HCT116 (cell line): ENCODE measurements around the gene MEX3B. TPM values are rescaled to one million over a fixed set of nuclear protein-coding genes. Genes with fewer than 3 reads are reported as not detected.

Source experiments
- ATAC-seq: fragments of 200-7000 bp; cut with Tn5 transposase; 2 replicates; pipeline ENCODE4 v1.9.1; 2020; ENCODE audit warnings: mild to moderate bottlenecking, moderate library complexity
- BruUV-seq: library from RNA; stranded (reverse); fragments of 400-500 nt; replicated peaks from 2 replicates; lab custom pipeline; 2021; lab: Mats Ljungman, UMichigan
- CTCF ChIA-PET: fragments of 300-600 bp; sonication (Branson Sonifier 250); formaldehyde crosslinking; loops from one replicate; lab custom pipeline; 2021; ENCODE audit warnings: antibody characterized with exemption; lab: Charles Lee
- POLR2A ChIA-PET: fragments of 300-600, 350-600 bp; sonication (Branson Sonifier 250); formaldehyde crosslinking; loops from one replicate; lab custom pipeline; 2021; ENCODE audit warnings: antibody characterized with exemption; lab: Charles Lee
- RAD21 ChIA-PET, 2 experiments: fragments of 300-600 bp; sonication (Branson Sonifier 250); formaldehyde crosslinking; loops; one replicate each; lab custom pipeline; 2023; ENCODE audit warnings: low total read pairs in 2 of 2; ENCODE audit not compliant: uncharacterized antibody in 2 of 2, unreplicated experiment in 2 of 2, low non-redundant PET in 1 of 2; lab: Charles Lee
- DNase-seq: peaks from one replicate; pipeline ENCODE4 v3.0.0-alpha.2; 2010; ENCODE audit warnings: low read depth, low spot score
- H2AFZ ChIP-seq: fragments of 200-600 bp; shearing (Covaris generic), sonication (generic); 2 replicates; pipeline ENCODE4 v1.6.1; 2017; ENCODE audit warnings: low read depth, mixed run types, mixed read lengths, antibody characterized with exemption, low read length; ENCODE audit not compliant: poor library complexity, severe bottlenecking
- H3K27ac ChIP-seq: 2 replicates; pipeline ENCODE4 v1.5.1; 2012; ENCODE audit warnings: low read depth, low read length
- H3K27me3 ChIP-seq: fragments of 200-600 bp; sonication (generic); 2 replicates; pipeline ENCODE4 v1.6.1; 2016; ENCODE audit warnings: mixed run types, low read length, mixed read lengths; ENCODE audit not compliant: insufficient read depth
- H3K36me3 ChIP-seq, 2 experiments: fragments of 200-500 bp in 1 of 2; fragments of 200-600 bp in 1 of 2; sonication (Bioruptor generic) in 1 of 2; sonication (generic) in 1 of 2; 2 replicates each; pipeline versions ENCODE4 v1.5.1 to v1.6.1; 2014 to 2016; ENCODE audit warnings: low read length in 2 of 2, inconsistent platforms in 1 of 2, mixed read lengths in 1 of 2, mixed run types in 1 of 2; ENCODE audit not compliant: insufficient read depth in 2 of 2, control insufficient read depth in 1 of 2
- H3K4me1 ChIP-seq, 2 experiments: fragments of 200-600 bp in 1 of 2; sonication (generic) in 1 of 2; 2 replicates each; pipeline versions ENCODE4 v1.5.1 to v1.6.1; 2012 to 2017; ENCODE audit warnings: low read length in 2 of 2, inconsistent platforms in 1 of 2, mild to moderate bottlenecking in 1 of 2, mixed read lengths in 1 of 2, mixed run types in 1 of 2, moderate library complexity in 1 of 2; ENCODE audit not compliant: insufficient read depth in 2 of 2, control insufficient read depth in 1 of 2
- H3K4me2 ChIP-seq: fragments of 200-600 bp; sonication (generic); 2 replicates; pipeline ENCODE4 v1.6.1; 2017; ENCODE audit warnings: mixed run types, low read length, mixed read lengths
- H3K4me3 ChIP-seq, 2 experiments: fragments of 200-600 bp in 1 of 2; sonication (generic) in 1 of 2; replicated peaks in 1 of 2; 2 replicates each; pipeline ENCODE4 v1.5.1; 2011 to 2016; ENCODE audit warnings: low read length in 2 of 2, control low read depth in 1 of 2, low read depth in 1 of 2, mild to moderate bottlenecking in 1 of 2, mixed read lengths in 1 of 2, mixed run types in 1 of 2
- H3K79me2 ChIP-seq: fragments of 200-600 bp; sonication (generic); 2 replicates; pipeline ENCODE4 v1.6.1; 2017; ENCODE audit warnings: mild to moderate bottlenecking, mixed run types, low read length, moderate library complexity, mixed read lengths; ENCODE audit not compliant: insufficient read depth
- H3K9ac ChIP-seq: fragments of 200-600 bp; sonication (generic); 2 replicates; pipeline ENCODE4 v1.6.1; 2016; ENCODE audit warnings: low read length, mixed read lengths
- H3K9me2 ChIP-seq: fragments of 200-600 bp; sonication (generic), shearing (Covaris generic); 2 replicates; pipeline ENCODE4 v1.6.1; 2017; ENCODE audit warnings: mixed run types, mild to moderate bottlenecking, moderate library complexity; ENCODE audit not compliant: insufficient read depth
- H3K9me3 ChIP-seq, 2 experiments: fragments of 200-500 bp in 1 of 2; fragments of 200-600 bp in 1 of 2; sonication (Bioruptor generic) in 1 of 2; sonication (generic) in 1 of 2; 2 replicates each; pipeline ENCODE4 v1.6.1; 2014 to 2017; ENCODE audit warnings: low read length in 2 of 2, mixed read lengths in 2 of 2, inconsistent platforms in 1 of 2, low read depth in 1 of 2, mild to moderate bottlenecking in 1 of 2, mixed run types in 1 of 2, moderate library complexity in 1 of 2; ENCODE audit not compliant: control insufficient read depth in 1 of 2, insufficient read depth in 1 of 2
- H4K20me1 ChIP-seq: fragments of 200-600 bp; sonication (generic), shearing (Covaris generic); 2 replicates; pipeline ENCODE4 v1.6.1; 2017; ENCODE audit warnings: mixed run types, mild to moderate bottlenecking, moderate library complexity; ENCODE audit not compliant: insufficient read depth
- CBX3 ChIP-seq: IDR thresholded peaks from 2 replicates; pipeline ENCODE4 v1.6.1; 2012; ENCODE audit warnings: low read depth
- CEBPB ChIP-seq: IDR thresholded peaks from 2 replicates; pipeline ENCODE4 v1.6.1; 2012; ENCODE audit warnings: low read depth
- EGR1 ChIP-seq: IDR thresholded peaks from 2 replicates; pipeline ENCODE4 v1.6.1; 2012; ENCODE audit warnings: low read depth
- ELF1 ChIP-seq: IDR thresholded peaks from 2 replicates; pipeline ENCODE4 v1.6.1; 2012; ENCODE audit warnings: low read depth, borderline replicate concordance
- EZH2 ChIP-seq: fragments of 200-600 bp; sonication (generic); IDR thresholded peaks from 2 replicates; pipeline ENCODE4 v1.6.1; 2017; ENCODE audit warnings: antibody characterized with exemption, mixed run types
- FOSL1 ChIP-seq: IDR thresholded peaks from 2 replicates; pipeline ENCODE4 v1.6.1; 2012; ENCODE audit warnings: low read depth
- JUND ChIP-seq: IDR thresholded peaks from 2 replicates; pipeline ENCODE4 v1.6.1; 2012
- POLR2A ChIP-seq: IDR thresholded peaks from 2 replicates; pipeline ENCODE4 v1.7.0; 2011; ENCODE audit warnings: borderline replicate concordance; ENCODE audit not compliant: insufficient read depth, insufficient read length; ENCODE audit errors: extremely low read depth
- POLR2AphosphoS5 ChIP-seq: IDR thresholded peaks from 2 replicates; pipeline ENCODE4 v1.6.1; 2011; ENCODE audit warnings: mild to moderate bottlenecking, low read depth, low read length, moderate library complexity
- RAD21 ChIP-seq: IDR thresholded peaks from 2 replicates; pipeline ENCODE4 v1.6.1; 2012; ENCODE audit warnings: low read depth, mild to moderate bottlenecking
- SP1 ChIP-seq: IDR thresholded peaks from 2 replicates; pipeline ENCODE4 v1.6.1; 2012; ENCODE audit warnings: low read depth
- YY1 ChIP-seq: IDR thresholded peaks from 2 replicates; pipeline ENCODE4 v1.6.1; 2011; ENCODE audit warnings: low read length, low read depth, moderate library complexity, mild to moderate bottlenecking; ENCODE audit not compliant: insufficient replicate concordance; ENCODE audit errors: extremely low read depth
- ZFX ChIP-seq: fragments of 450-650 bp; IDR thresholded peaks from 2 replicates; pipeline ENCODE4 v1.6.1; 2017
- ZNF274 ChIP-seq: fragments of 200-500 bp; sonication (Bioruptor generic); IDR thresholded peaks from 2 replicates; pipeline ENCODE4 v1.6.1; 2014; ENCODE audit warnings: mild to moderate bottlenecking, low read depth, low read length, inconsistent platforms
- intact Hi-C: fragments of 100-400 bp; cut with micrococcal nuclease; formaldehyde crosslinking; loops from 2 replicates; pipeline ENCODE4 v1.10.0; 2022
- total RNA-seq: library from RNA; stranded (reverse); gene quantifications from one replicate; pipeline ENCODE4 v1.2.1, GENCODE V29; 2021; ENCODE audit not compliant: unreplicated experiment
- TF ChIP-seq, protein P1 (sequence below): IDR thresholded peaks from 2 replicates; pipeline ENCODE4 v1.6.1; 2012; ENCODE audit warnings: low read depth
- TF ChIP-seq, protein P2 (sequence below): IDR thresholded peaks from 2 replicates; pipeline ENCODE4 v1.6.1; 2011; ENCODE audit warnings: mild to moderate bottlenecking, low read length, moderate library complexity; ENCODE audit not compliant: insufficient replicate concordance; ENCODE audit errors: extremely low read depth
- TF ChIP-seq, protein P3 (sequence below), 3 experiments: fragments of 200-600 bp in 1 of 3; sonication (generic) in 1 of 3; IDR thresholded peaks in 2 of 3; conservative IDR thresholded peaks in 1 of 3; 2 replicates each; pipeline ENCODE4 v1.5.1; 2012 to 2017; ENCODE audit warnings: low read depth in 2 of 3, low read length in 2 of 3, antibody characterized with exemption in 1 of 3, borderline replicate concordance in 1 of 3, control low read depth in 1 of 3, mild to moderate bottlenecking in 1 of 3, mixed read lengths in 1 of 3, mixed run types in 1 of 3, moderate library complexity in 1 of 3; ENCODE audit not compliant: insufficient read depth in 1 of 3

MEX3B gene
- total RNA-seq, 1 experiment from 2014 or later: 1.9 TPM

DNA sequence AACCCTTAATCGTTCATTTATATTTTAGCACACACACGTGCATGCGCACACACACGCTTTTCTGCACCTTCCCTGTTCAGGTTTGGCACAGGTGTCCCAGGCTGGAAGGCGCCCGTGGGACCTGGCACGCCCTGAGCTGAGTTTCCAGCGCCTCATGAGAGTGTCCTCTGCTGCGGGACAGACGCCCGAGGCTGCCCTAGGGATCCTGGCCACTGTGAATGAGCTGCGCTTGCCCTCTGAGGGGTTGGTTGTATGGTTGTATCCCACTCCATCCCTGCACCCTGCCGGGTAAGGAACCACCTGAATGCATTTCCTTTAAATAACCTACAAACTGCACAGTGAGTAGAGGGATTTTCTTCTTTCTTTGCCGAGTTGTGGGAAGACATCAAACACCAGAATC, 12.2 kb upstream of the MEX3B start (continued):
- TF ChIP-seq, protein P1, sequence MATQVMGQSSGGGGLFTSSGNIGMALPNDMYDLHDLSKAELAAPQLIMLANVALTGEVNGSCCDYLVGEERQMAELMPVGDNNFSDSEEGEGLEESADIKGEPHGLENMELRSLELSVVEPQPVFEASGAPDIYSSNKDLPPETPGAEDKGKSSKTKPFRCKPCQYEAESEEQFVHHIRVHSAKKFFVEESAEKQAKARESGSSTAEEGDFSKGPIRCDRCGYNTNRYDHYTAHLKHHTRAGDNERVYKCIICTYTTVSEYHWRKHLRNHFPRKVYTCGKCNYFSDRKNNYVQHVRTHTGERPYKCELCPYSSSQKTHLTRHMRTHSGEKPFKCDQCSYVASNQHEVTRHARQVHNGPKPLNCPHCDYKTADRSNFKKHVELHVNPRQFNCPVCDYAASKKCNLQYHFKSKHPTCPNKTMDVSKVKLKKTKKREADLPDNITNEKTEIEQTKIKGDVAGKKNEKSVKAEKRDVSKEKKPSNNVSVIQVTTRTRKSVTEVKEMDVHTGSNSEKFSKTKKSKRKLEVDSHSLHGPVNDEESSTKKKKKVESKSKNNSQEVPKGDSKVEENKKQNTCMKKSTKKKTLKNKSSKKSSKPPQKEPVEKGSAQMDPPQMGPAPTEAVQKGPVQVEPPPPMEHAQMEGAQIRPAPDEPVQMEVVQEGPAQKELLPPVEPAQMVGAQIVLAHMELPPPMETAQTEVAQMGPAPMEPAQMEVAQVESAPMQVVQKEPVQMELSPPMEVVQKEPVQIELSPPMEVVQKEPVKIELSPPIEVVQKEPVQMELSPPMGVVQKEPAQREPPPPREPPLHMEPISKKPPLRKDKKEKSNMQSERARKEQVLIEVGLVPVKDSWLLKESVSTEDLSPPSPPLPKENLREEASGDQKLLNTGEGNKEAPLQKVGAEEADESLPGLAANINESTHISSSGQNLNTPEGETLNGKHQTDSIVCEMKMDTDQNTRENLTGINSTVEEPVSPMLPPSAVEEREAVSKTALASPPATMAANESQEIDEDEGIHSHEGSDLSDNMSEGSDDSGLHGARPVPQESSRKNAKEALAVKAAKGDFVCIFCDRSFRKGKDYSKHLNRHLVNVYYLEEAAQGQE: no peak
- TF ChIP-seq ZFX (no peak), ELF1 (no peak), EGR1 (no peak)

DNA sequence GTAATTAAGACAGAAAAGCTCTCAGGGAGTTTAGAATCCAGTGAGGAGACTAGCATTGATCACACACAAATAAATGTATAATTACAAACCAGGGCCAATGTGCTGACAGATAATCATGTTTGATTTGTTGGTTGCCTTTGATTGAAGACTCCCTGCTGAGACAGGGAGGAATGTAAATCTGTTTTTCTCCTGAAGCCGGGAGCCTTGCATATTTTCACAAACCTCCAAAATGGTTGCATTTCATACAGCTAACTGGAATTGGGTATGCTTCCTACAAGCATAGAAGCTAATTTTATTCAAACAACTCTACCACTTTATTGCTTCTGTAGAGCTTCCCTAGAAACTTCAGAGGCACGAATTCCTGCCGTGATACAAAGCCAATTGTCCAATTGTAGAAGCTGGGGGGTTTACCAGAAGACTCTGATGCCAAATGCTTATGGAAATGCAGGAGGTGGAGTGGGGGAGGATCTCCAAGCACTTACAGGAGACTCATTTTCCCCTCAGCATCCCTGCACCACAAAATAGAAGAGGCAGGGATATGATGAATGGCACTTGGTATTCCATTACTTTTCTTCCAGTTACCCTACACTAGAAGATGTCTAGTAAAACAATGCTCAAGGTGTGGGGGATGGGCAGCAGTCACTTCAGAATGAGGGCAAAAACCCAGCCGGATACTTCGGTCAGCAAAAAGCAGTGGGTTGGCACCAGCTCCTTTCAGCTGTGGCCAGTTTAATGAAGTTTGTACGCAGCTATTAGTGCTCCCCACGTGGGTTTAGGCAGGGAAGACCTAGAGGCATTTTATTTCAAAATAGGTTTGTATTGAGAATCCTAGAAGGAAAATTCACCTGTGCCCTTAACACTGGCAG, 11.4 kb upstream of the MEX3B start:
- no peak for ATAC-seq
- H3K36me3 ChIP-seq: no peaks in the 10 kb centered on the region
- H3K27ac ChIP-seq: no peak overlapping the region
- H4K20me1 ChIP-seq: no peaks in the 10 kb centered on the region
- TF ChIP-seq RAD21: no peak
- no peak for TF ChIP-seq CBX3
- TF ChIP-seq POLR2AphosphoS5: no peak
- no peak for TF ChIP-seq ZNF274
- TF ChIP-seq CEBPB: no peak
- no peak for TF ChIP-seq ELF1
- TF ChIP-seq ZFX: no peak
- TF ChIP-seq SP1: no peak
- TF ChIP-seq EGR1: no peak
- no peak for TF ChIP-seq POLR2A
- no peak for TF ChIP-seq YY1
- TF ChIP-seq, protein P2, sequence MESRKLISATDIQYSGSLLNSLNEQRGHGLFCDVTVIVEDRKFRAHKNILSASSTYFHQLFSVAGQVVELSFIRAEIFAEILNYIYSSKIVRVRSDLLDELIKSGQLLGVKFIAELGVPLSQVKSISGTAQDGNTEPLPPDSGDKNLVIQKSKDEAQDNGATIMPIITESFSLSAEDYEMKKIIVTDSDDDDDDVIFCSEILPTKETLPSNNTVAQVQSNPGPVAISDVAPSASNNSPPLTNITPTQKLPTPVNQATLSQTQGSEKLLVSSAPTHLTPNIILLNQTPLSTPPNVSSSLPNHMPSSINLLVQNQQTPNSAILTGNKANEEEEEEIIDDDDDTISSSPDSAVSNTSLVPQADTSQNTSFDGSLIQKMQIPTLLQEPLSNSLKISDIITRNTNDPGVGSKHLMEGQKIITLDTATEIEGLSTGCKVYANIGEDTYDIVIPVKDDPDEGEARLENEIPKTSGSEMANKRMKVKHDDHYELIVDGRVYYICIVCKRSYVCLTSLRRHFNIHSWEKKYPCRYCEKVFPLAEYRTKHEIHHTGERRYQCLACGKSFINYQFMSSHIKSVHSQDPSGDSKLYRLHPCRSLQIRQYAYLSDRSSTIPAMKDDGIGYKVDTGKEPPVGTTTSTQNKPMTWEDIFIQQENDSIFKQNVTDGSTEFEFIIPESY: no peak
- TF ChIP-seq, protein P3, sequence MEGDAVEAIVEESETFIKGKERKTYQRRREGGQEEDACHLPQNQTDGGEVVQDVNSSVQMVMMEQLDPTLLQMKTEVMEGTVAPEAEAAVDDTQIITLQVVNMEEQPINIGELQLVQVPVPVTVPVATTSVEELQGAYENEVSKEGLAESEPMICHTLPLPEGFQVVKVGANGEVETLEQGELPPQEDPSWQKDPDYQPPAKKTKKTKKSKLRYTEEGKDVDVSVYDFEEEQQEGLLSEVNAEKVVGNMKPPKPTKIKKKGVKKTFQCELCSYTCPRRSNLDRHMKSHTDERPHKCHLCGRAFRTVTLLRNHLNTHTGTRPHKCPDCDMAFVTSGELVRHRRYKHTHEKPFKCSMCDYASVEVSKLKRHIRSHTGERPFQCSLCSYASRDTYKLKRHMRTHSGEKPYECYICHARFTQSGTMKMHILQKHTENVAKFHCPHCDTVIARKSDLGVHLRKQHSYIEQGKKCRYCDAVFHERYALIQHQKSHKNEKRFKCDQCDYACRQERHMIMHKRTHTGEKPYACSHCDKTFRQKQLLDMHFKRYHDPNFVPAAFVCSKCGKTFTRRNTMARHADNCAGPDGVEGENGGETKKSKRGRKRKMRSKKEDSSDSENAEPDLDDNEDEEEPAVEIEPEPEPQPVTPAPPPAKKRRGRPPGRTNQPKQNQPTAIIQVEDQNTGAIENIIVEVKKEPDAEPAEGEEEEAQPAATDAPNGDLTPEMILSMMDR (IDR thresholded peaks at IDR 0.05 in 2 of 3, conservative IDR thresholded peaks at IDR 0.05 in 1 of 3; ENCODE audit: borderline replicate concordance in 1 of 3, insufficient read depth in 1 of 3, low read depth in 2 of 3, low read length in 2 of 3): no peak
- no peak for TF ChIP-seq EZH2
- no peak for TF ChIP-seq FOSL1
- no peak for TF ChIP-seq JUND
- peaks cover 15% of the 10 kb centered on the region; the same call in 1 of the 2 replicates for H3K27me3 ChIP-seq
- H3K4me1 ChIP-seq: no peaks in the 10 kb centered on the region
- H3K4me2 ChIP-seq: no peak overlapping the region
- no peak overlapping the region for H3K4me3 ChIP-seq
- no TSS peak for BruUV-seq
- no peak overlapping the region for H3K9ac ChIP-seq
- intact Hi-C loops: no loop called here
- no peaks in the 10 kb centered on the region for H3K9me3 ChIP-seq
- CTCF ChIA-PET: no interaction called here
- no peaks in the 10 kb centered on the region for H3K9me2 ChIP-seq
- no peak for DNase-seq
- H2AFZ ChIP-seq: no peak overlapping the region
- H3K79me2 ChIP-seq: no peaks in the 10 kb centered on the region
- POLR2A ChIA-PET: no interaction called here
- RAD21 ChIA-PET: no interaction called here
